Calu3 (cell line): ENCODE measurements around the gene FGR. TPM values are rescaled to one million over a fixed set of nuclear protein-coding genes. Genes with fewer than 3 reads are reported as not detected.
"Not testable (repeated sequence)": the region's sequence is repeated elsewhere in the genome, so short reads cannot be mapped to it uniquely, and the experiment has no call there.

Experiments used
- Bru-seq: library from RNA; stranded (reverse); fragments of 400-500 nt; gene quantifications from one replicate; lab custom pipeline; 2021; lab: Mats Ljungman, UMichigan
- BruChase-seq, 2 experiments: library from RNA; stranded (reverse); fragments of 400-500 nt; gene quantifications; one replicate each; lab custom pipeline; 2021; lab: Mats Ljungman, UMichigan
- BruUV-seq: library from RNA; stranded (reverse); fragments of 400-500 nt; replicated peaks from 2 replicates; lab custom pipeline; 2021; lab: Mats Ljungman, UMichigan
- CTCF ChIA-PET: fragments of 300-600 bp; sonication (Branson Sonifier 250); formaldehyde crosslinking; loops from one replicate; lab custom pipeline; 2022; ENCODE audit warnings: antibody characterized with exemption; lab: Charles Lee
- DNase-seq: peaks from one replicate; pipeline ENCODE4 v3.0.0; 2022
- H3K27ac Mint-ChIP-seq: one replicate; pipeline ENCODE4 v1.8.0; 2022; ENCODE audit warnings: mixed read lengths; ENCODE audit not compliant: unreplicated experiment
- H3K27me3 Mint-ChIP-seq: one replicate; pipeline ENCODE4 v1.8.0; 2022; ENCODE audit warnings: mixed read lengths; ENCODE audit not compliant: unreplicated experiment
- H3K36me3 Mint-ChIP-seq: one replicate; pipeline ENCODE4 v1.8.0; 2022; ENCODE audit warnings: mild to moderate bottlenecking, moderate library complexity, mixed read lengths; ENCODE audit not compliant: insufficient read depth, unreplicated experiment
- H3K4me1 Mint-ChIP-seq: one replicate; pipeline ENCODE4 v1.8.0; 2022; ENCODE audit warnings: mild to moderate bottlenecking, low read depth, mixed read lengths; ENCODE audit not compliant: unreplicated experiment
- H3K4me3 Mint-ChIP-seq: one replicate; pipeline ENCODE4 v1.8.0; 2022; ENCODE audit warnings: mild to moderate bottlenecking, low read depth, moderate library complexity, mixed read lengths; ENCODE audit not compliant: unreplicated experiment
- H3K9me3 Mint-ChIP-seq: one replicate; pipeline ENCODE4 v1.8.0; 2022; ENCODE audit warnings: low read depth, mixed read lengths; ENCODE audit not compliant: unreplicated experiment
- intact Hi-C: fragments of 100-400 bp; cut with micrococcal nuclease; formaldehyde crosslinking; loops from one replicate; pipeline ENCODE4 v1.10.0; 2022; ENCODE audit not compliant: unreplicated experiment
- long read RNA-seq: library from polyadenylated mRNA; stranded (forward); transcript quantifications from one replicate; pipeline ENCODE4 v2.0.0, GENCODE V29; 2022
- total RNA-seq: library from RNA; stranded (reverse); gene quantifications from 2 replicates; pipeline ENCODE4 v1.2.3, GENCODE V29; 2022
- TF ChIP-seq, protein P1 (sequence below): fragments of 200-600 bp; IDR thresholded peaks from one replicate; pipeline ENCODE4 v1.8.0; 2022; ENCODE audit warnings: antibody characterized with exemption; ENCODE audit not compliant: unreplicated experiment

FGR gene
- total RNA-seq, result not detected in 2 replicates
- Bru-seq, nascent RNA, result percentile 4 among the genes with signal in this experiment
- percentile 8 among the genes with signal in this experiment for BruChase-seq, experiment 1, labeled RNA remaining after a 6-hour chase
- percentile 9 among the genes with signal in this experiment for BruChase-seq, experiment 2, labeled RNA remaining after a 2-hour chase
- long read RNA-seq, result 0 reads

DNA sequence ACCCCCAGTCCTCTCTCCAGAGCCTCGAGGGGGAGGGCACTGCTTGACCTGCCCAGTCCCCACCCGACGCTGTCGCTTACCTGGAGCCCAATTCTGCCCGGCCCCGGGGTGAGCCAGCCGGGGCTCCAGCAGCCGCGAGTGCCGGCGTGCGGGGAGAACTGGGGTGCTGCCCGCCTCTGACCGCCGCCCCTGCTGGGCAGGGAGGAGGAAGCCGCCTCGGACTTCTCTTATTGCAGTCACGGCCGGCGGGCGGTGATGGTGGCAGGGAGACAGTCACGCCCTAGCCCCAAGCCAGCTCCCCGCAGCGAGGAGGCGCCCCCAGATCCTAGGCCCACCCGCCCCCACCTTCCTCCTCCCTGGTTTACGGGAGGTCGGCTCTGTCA, at the start of gene FGR:
Gene FGR (minus strand): TSS at position 201 of the 383 bp plus-strand sequence. CDS start 11,269 bp downstream, outside the sequence.
- CTCF ChIA-PET, result no interaction called here
- no peaks in the 10 kb centered on the region for H3K9me3 Mint-ChIP-seq
- no peak for DNase-seq
- H3K36me3 Mint-ChIP-seq, result no peaks in the 10 kb centered on the region
- BruUV-seq, result no TSS peak
- TF ChIP-seq, protein P1, sequence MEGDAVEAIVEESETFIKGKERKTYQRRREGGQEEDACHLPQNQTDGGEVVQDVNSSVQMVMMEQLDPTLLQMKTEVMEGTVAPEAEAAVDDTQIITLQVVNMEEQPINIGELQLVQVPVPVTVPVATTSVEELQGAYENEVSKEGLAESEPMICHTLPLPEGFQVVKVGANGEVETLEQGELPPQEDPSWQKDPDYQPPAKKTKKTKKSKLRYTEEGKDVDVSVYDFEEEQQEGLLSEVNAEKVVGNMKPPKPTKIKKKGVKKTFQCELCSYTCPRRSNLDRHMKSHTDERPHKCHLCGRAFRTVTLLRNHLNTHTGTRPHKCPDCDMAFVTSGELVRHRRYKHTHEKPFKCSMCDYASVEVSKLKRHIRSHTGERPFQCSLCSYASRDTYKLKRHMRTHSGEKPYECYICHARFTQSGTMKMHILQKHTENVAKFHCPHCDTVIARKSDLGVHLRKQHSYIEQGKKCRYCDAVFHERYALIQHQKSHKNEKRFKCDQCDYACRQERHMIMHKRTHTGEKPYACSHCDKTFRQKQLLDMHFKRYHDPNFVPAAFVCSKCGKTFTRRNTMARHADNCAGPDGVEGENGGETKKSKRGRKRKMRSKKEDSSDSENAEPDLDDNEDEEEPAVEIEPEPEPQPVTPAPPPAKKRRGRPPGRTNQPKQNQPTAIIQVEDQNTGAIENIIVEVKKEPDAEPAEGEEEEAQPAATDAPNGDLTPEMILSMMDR, result no peak
- H3K27me3 Mint-ChIP-seq, result peaks cover 77% of the 10 kb centered on the region
- H3K4me3 Mint-ChIP-seq, result peak within 1 kb of the TSS; percentile 33
- no peaks in the 10 kb centered on the region for H3K4me1 Mint-ChIP-seq
- intact Hi-C loops, result no loop called here
- H3K27ac Mint-ChIP-seq, result peak within 1 kb of the TSS; percentile 65

DNA sequence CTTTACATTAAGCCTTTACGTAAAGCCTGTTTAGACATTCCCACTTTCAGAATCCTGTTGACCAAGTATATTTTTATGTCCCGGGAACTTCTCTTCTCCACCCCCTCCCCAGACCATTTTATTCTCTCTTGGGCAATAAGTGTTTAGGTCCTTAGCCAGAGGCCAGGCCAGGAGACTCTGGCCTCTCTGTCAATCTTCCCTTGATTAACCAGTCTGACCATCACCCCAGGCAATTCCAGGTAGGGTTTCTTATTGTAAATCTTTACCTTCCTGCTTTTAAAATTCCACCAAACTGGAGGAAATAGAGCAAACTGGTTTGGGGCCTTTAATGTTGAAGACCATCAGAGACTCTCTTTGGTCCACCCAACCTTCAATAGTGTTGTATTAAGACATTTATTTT, 49.2 kb upstream of the FGR start:
- CTCF ChIA-PET, result no interaction called here
- Mint-ChIP-seq H3K4me3 (no peak overlapping the region), H3K9me3 (peaks cover 6% of the 10 kb centered on the region), H3K36me3 (peaks cover 9% of the 10 kb centered on the region), H3K27ac (peak overlapping the region; percentile 56), H3K4me1 (peaks cover 43% of the 10 kb centered on the region), H3K27me3 (no peaks in the 10 kb centered on the region)
- no peak for DNase-seq
- BruUV-seq, result no TSS peak
- intact Hi-C loops, result no loop called here
- TF ChIP-seq, protein P1, result no peak

DNA sequence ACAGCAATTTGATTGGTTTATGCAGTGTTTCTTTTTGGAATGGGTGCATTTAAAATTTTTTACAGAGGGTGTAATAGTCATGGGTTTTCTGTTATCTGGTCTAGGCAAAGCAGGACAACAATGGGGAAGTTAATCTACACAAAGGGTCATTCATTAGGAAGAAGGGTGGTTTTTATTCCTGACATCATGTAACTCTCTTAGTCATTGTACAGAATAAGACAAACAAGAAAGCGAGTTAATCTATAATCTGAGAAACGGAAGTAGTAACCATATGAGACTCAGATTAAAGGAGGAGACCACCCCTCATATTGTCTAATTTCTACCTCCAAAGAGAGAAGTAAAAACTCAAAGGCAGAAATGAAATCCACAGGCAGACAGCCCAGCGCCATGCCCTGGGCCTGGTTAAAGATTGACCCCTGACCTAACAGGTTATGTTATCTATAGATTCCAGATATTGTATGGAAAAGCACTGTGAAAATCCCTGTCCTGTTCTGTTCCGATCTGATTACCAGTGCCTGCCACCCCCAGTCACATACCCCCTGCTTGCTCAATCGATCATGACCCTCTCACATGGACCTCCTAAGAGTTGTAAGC, 47.5 kb upstream of the FGR start:
- no peak for DNase-seq
- Mint-ChIP-seq H3K27ac (peak overlapping the region; percentile 97), H3K9me3 (peaks cover 6% of the 10 kb centered on the region), H3K27me3 (no peaks in the 10 kb centered on the region), H3K36me3 (peaks cover 9% of the 10 kb centered on the region), H3K4me1 (peaks cover 43% of the 10 kb centered on the region), H3K4me3 (no peak overlapping the region)
- intact Hi-C loops, result no loop called here
- TF ChIP-seq, protein P1, result no peak
- CTCF ChIA-PET, result interaction anchor here (1.0 kb wide), 1 partner anchor 37 kb away, joined by 3 read pairs; no protein-coding TSS in a partner anchor
- BruUV-seq, result no TSS peak

DNA sequence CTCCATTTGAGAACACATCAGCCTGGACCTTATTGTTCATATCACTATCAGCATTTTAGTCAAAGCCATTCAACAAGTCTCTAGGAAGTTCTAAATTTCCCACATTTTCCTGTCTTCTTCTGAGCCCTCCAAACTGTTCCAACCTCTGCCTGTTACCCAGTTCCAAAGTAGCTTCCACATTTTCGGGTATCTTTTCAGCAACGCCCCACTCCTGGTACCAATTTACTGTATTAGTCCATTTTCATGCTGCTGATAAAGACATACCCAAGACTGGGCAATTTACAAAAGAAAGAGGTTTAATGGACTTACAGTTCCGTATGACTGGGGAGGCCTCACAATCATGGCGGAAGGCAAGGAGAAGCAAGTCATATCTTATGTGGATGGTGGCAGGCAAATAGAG, 46.6 kb upstream of the FGR start:
- Mint-ChIP-seq H3K27ac (peak overlapping the region; percentile 97), H3K4me1 (peaks cover 41% of the 10 kb centered on the region)
- BruUV-seq, H3K36me3 Mint-ChIP-seq, H3K27me3 Mint-ChIP-seq, intact Hi-C loops, H3K9me3 Mint-ChIP-seq, H3K4me3 Mint-ChIP-seq, DNase-seq, CTCF ChIA-PET: not testable (repeated sequence)

DNA sequence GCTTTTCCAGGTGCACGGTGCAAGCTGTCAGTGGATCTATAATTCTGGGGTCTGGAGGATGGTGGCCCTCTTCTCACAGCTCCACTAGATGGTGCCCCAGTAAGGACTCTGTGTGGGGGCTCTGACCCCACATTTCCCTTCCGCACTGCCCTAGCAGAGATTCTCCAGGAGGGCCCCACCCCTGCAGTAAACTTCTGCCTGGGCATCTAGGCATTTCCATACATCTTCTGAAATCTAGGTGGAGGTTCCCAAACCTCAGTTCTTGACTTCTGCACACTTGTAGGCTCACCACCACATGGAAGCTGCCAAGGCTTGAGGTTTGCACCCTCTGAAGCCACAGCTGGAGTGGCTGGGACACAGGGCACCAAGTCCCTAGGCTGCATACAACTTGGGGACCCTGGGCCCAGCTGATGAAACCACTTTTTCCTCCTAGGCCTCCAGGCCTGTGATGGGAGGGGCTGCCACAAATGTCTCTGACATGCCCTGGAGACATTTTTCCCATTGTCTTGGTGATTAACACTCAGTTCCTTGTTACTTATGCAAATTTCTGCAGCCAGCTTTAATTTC, 45.3 kb upstream of the FGR start:
- H3K27me3 Mint-ChIP-seq, CTCF ChIA-PET, intact Hi-C loops, H3K4me3 Mint-ChIP-seq, H3K27ac Mint-ChIP-seq, H3K9me3 Mint-ChIP-seq, BruUV-seq, H3K36me3 Mint-ChIP-seq, DNase-seq: not testable (repeated sequence)
- H3K4me1 Mint-ChIP-seq, result peaks cover 31% of the 10 kb centered on the region
